GM18951 (cell line): ENCODE results near the gene SNX25.
A peak's percentile ranks its signal among the peaks of the same experiment; 100 is the strongest.
"Not testable (repeated sequence)": the region's sequence is repeated elsewhere in the genome, so short reads cannot be mapped to it uniquely, and the experiment has no call there.

Source experiments
- POLR2A ChIP-seq: IDR thresholded peaks from 4 replicates; pipeline ENCODE4 v1.6.1; 2011; ENCODE audit warnings: mild to moderate bottlenecking; ENCODE audit not compliant: insufficient read length, insufficient read depth; ENCODE audit errors: extremely low read depth
- in situ Hi-C: fragments of 300-500 bp; cut with MboI; formaldehyde crosslinking; loops from one replicate; pipeline ENCODE4 v1.12.0; 2022; ENCODE audit warnings: low sequenced_read_pairs, mixed read lengths, inconsistent platforms; ENCODE audit not compliant: unreplicated experiment

SNX25 gene

GRCh38 chr4:185194924-185195888 lies 14.2 kb upstream of the SNX25 start:
- TF ChIP-seq POLR2A, result no peak
- in situ Hi-C loops, result no loop called here

DNA sequence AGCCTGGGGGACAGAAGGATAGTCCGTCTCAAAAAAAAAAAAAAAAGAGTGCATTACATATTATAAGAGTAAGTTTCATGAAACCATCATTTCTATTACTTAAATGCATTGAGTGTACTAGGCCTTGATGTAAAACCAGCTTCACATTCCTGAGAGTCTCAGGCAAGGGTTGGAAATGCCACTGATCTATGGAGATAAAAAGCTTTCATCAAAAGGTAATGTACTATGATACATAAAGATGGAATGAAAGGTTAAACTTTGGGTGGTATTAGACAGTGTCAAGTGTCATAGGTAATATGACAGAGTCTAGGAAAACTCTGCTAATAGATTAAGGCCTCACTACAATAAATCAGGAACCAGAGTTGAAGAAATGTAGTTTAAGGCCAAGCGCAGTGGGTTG lies 13.0 kb upstream of the SNX25 start:
- in situ Hi-C loops, result no loop called here
- TF ChIP-seq POLR2A, result no peak

- in situ Hi-C loops, result not testable (repeated sequence)
Measured at GRCh38 chr4:185198189-185198588, 11.2 kb upstream of the SNX25 start.

DNA sequence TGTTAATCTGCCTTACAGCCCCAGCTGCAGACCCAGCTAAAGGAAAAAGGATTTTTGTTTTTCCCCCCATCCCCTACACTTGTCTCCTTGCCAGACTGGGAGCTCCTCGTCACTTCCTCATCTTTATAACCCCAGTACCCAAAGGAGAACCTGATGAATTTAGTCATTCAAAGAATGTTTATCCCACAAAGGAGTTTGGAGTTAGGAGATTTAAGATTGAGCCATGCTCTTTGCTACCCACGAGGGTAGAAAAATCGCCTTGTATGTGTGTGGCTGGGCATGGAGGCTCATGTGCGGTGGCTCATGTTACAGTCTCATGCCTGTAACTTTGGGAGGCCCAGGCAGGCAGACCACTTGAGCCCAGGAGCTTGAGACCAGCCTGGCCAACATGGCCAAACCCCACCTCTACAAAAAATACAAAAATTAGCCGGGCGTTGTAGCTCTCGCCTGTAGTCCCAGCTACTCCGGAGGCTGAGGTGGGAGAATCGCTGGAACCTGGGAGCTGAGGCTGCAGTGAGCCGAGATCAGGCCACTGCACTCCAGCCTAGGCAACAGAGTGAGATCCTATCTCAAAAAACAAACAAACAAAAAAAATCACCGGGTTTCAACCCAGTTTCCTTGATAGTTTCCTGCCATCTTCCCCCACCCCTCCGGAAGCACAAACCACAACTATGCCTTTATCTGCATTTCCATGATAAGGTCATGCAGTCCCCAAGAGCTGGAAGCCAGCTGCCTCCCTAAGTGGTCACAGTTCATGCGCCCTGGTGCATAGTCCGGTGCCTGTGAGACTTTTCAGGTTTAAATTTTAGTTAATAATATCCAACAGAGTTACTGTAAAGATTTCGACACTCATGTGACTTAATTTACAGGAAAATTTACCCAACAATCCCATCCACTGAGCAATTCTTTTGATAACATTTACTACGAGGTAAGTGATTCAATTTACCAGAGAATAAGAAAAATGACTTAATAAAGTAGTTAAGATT lies 7.1 kb upstream of the SNX25 start:
- TF ChIP-seq POLR2A, result no peak
- in situ Hi-C loops, result no loop called here

DNA sequence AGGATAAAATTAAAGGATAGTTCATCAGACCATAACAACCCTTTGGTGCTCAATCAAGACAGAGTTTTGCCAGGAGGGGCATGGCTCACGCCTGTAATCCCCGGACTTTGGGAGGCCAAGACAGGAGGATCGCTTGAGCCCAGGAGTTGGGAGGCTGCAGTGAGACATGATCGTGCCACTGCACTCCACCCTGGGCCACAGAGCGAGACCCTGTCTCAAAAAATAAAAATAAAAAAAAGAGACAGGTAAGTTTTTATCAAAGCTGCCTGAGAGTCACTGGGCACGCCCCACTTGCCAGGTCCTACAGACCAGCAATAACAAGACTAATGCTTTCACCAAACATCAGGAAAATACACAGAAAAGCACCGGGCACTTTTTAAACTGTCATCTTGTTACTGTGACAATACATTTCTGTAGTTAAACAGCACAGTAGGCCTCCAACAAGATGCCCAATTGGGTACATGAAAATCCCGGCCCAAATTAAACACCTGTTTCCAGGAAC lies 6.4 kb upstream of the SNX25 start:
- in situ Hi-C loops, result no loop called here
- TF ChIP-seq POLR2A, result no peak

- in situ Hi-C loops, result no loop called here
- TF ChIP-seq POLR2A, result peak; percentile 83
Measured at GRCh38 chr4:185203486-185204237, 5.7 kb upstream of the SNX25 start, which contains the start of gene CFAP97. CFAP97 (minus strand) TSS chr4:185204000; CDS start chr4:185191196, 12,804 bp downstream.

DNA sequence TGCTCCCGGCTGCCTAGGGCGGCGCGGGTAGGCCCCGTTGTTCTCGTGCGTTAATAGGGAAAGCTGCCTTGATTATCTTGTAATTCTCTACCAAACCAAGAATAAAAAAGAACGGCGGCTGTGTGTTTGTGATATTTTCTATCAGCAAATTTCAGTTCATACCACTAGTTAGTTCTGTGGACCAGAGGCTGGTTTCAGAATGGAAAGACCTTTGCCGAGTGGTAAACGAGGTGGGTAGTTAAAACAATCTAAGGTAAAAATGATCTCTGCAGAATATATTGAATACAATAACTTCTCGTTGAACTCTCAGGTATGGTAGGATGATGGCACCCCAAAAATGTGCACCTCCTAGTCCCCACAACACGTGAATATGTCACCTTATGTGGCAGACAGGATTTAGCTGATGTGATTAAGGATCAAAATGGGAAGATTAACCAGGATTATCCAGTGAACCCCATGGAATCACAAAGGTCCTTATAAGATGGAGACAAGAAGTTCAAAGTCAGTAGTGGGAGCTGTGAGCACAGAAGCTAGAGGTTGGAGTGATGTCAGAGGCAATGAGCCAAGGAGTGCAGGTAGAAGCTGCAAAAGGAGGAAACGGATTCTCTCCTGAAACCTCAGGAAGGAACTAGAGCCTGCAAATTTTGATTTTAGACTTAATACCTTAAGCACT lies 5.0 kb upstream of the SNX25 start:
- no peak for TF ChIP-seq POLR2A
- in situ Hi-C loops, result no loop called here

DNA sequence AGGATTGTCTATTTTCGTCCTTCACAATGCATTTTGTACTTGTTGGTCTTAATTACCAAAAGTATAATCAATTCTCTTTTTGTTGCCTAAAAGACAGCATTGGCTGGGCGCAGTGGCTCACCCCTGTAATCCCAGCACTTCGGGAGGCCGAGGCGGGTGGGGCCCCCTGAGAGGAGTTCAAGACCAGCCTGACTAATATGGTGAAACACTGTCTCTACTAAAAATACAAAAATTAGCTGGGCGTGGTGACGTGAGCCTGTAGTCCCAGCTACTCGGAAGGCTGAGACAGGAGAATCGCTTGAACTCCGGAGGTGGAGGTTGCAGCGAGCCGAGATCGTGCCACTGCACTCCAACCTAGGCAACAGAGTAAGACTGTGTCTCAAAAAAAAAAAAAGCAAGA lies 4.3 kb upstream of the SNX25 start:
- in situ Hi-C loops, result not testable (repeated sequence)

DNA sequence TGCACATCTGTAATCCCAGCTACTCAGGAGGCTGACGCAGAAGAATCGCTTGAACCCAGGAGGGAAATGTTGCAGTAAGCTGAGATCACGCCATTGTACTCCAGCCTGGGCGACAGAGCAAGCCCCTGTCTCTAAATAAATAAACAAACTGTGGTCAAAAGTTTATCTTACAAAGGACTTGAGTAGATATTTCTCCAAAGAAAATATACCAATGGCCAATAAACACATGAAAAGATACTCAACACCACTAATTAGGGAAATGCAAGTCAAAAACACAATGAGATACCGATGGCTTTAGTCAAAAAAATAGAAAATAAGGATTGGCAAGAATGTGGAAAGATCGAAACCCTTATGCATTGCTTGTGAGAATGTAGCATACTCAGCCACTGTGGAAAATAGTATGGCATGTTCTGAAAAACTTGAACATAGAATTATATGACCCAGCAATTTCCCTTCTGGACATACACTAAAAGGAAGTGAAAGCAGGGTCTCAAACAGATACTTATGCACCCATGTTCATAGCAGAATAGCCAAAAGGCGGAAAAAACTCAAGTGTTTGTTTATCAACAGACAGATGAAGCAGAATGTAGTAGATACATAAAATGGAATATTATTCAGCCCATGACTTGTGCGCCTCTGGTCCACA lies 3.6 kb upstream of the SNX25 start:
- in situ Hi-C loops, result no loop called here

DNA sequence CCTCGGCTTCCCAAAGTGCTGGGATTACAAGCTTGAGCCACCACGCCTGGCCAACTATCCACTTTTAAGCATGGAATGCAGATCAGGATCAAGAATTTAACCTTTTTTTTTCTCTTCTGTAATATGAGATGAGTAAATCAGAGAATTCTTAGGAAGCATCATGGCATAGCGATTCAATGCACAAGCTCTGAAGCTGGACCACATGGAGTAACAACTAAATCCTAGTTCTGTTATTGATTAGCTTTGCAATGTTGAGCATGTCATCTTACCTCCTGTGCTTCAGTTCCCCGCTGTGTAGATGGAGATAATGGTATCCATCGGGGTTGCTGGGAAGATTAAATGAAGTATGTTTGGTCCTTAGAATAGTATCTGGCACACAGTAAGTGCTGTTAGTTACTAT lies 1.9 kb upstream of the SNX25 start:
- TF ChIP-seq POLR2A, result no peak
- in situ Hi-C loops, result no loop called here

More for the DNA sequence above, 3.6 kb upstream of the SNX25 start:
- TF ChIP-seq POLR2A, result no peak

- in situ Hi-C loops, result not testable (repeated sequence)
Measured at GRCh38 chr4:185209852-185210101, 379 bp downstream of the SNX25 start.
